IPS-15b (cell line): ENCODE measurements around the gene KRT4.

Source experiments
- H3K27me3 ChIP-seq: one replicate; pipeline ENCODE4 v1.6.1; 2013; ENCODE audit warnings: low read length; ENCODE audit not compliant: control insufficient read depth, insufficient read depth
- H3K36me3 ChIP-seq: one replicate; pipeline ENCODE4 v1.6.1; 2013; ENCODE audit warnings: low read length; ENCODE audit not compliant: control insufficient read depth, insufficient read depth
- H3K4me1 ChIP-seq: one replicate; pipeline ENCODE4 v1.6.1; 2013; ENCODE audit warnings: mild to moderate bottlenecking, low read length; ENCODE audit not compliant: control insufficient read depth, insufficient read depth
- H3K4me3 ChIP-seq: one replicate; pipeline ENCODE4 v1.5.1; 2013; ENCODE audit warnings: low read depth, low read length
- H3K9ac ChIP-seq: one replicate; pipeline ENCODE4 v1.6.1; 2013; ENCODE audit warnings: low read depth, mild to moderate bottlenecking, low read length
- H3K9me3 ChIP-seq: one replicate; pipeline ENCODE4 v1.6.1; 2013; ENCODE audit warnings: mild to moderate bottlenecking, low read length; ENCODE audit not compliant: control insufficient read depth, insufficient read depth

KRT4 gene

GRCh38 chr12:52847335-52848102, 33.6 kb upstream of the KRT4 start:
- Histone ChIP-seq H3K4me3 (no peak overlapping the region), H3K9me3 (no peaks in the 10 kb centered on the region), H3K9ac (no peak overlapping the region), H3K4me1 (no peaks in the 10 kb centered on the region), H3K27me3 (no peaks in the 10 kb centered on the region), H3K36me3 (no peaks in the 10 kb centered on the region)

- Histone ChIP-seq H3K4me3 (no peak overlapping the region), H3K27me3 (no peaks in the 10 kb centered on the region), H3K36me3 (no peaks in the 10 kb centered on the region), H3K9me3 (no peaks in the 10 kb centered on the region), H3K4me1 (no peaks in the 10 kb centered on the region), H3K9ac (no peak overlapping the region)
These were observed 32.5 kb upstream of the KRT4 start for GRCh38 chr12:52846356-52846970.

- Histone ChIP-seq H3K9me3 (no peaks in the 10 kb centered on the region), H3K9ac (no peak overlapping the region), H3K36me3 (no peaks in the 10 kb centered on the region), H3K4me3 (no peak overlapping the region), H3K27me3 (no peaks in the 10 kb centered on the region), H3K4me1 (no peaks in the 10 kb centered on the region)
These were observed 32.0 kb upstream of the KRT4 start for GRCh38 chr12:52845946-52846345.

GRCh38 chr12:52844386-52844785, 30.5 kb upstream of the KRT4 start:
- Histone ChIP-seq H3K4me1 (no peaks in the 10 kb centered on the region), H3K9ac (no peak overlapping the region), H3K9me3 (no peaks in the 10 kb centered on the region), H3K36me3 (no peaks in the 10 kb centered on the region), H3K4me3 (no peak overlapping the region), H3K27me3 (no peaks in the 10 kb centered on the region)

GRCh38 chr12:52839436-52840105, 25.7 kb upstream of the KRT4 start:
- H3K4me3 ChIP-seq, result no peak overlapping the region
- H3K4me1 ChIP-seq, result no peaks in the 10 kb centered on the region
- H3K36me3 ChIP-seq, result no peaks in the 10 kb centered on the region
- no peaks in the 10 kb centered on the region for H3K27me3 ChIP-seq
- no peak overlapping the region for H3K9ac ChIP-seq
- H3K9me3 ChIP-seq, result no peaks in the 10 kb centered on the region

- no peak overlapping the region for H3K9ac ChIP-seq
- H3K4me1 ChIP-seq, result no peaks in the 10 kb centered on the region
- H3K27me3 ChIP-seq, result no peaks in the 10 kb centered on the region
- no peaks in the 10 kb centered on the region for H3K9me3 ChIP-seq
- no peaks in the 10 kb centered on the region for H3K36me3 ChIP-seq
- H3K4me3 ChIP-seq, result no peak overlapping the region
These were observed 24.9 kb upstream of the KRT4 start for GRCh38 chr12:52838609-52839435.

- Histone ChIP-seq H3K27me3 (no peaks in the 10 kb centered on the region), H3K4me1 (no peaks in the 10 kb centered on the region), H3K9me3 (no peaks in the 10 kb centered on the region), H3K9ac (no peak overlapping the region), H3K36me3 (no peaks in the 10 kb centered on the region), H3K4me3 (no peak overlapping the region)
These were observed 24.1 kb upstream of the KRT4 start for GRCh38 chr12:52837781-52838608.

GRCh38 chr12:52837413-52837741, 23.5 kb upstream of the KRT4 start:
- no peaks in the 10 kb centered on the region for H3K36me3 ChIP-seq
- H3K9me3 ChIP-seq, result no peaks in the 10 kb centered on the region
- H3K4me3 ChIP-seq, result no peak overlapping the region
- H3K27me3 ChIP-seq, result no peaks in the 10 kb centered on the region
- no peaks in the 10 kb centered on the region for H3K4me1 ChIP-seq
- H3K9ac ChIP-seq, result no peak overlapping the region

GRCh38 chr12:52836491-52837412, 22.8 kb upstream of the KRT4 start:
- Histone ChIP-seq H3K4me1 (no peaks in the 10 kb centered on the region), H3K36me3 (no peaks in the 10 kb centered on the region), H3K4me3 (no peak overlapping the region), H3K9ac (no peak overlapping the region), H3K27me3 (no peaks in the 10 kb centered on the region), H3K9me3 (no peaks in the 10 kb centered on the region)

- Histone ChIP-seq H3K36me3 (no peaks in the 10 kb centered on the region), H3K4me1 (no peaks in the 10 kb centered on the region), H3K9me3 (no peaks in the 10 kb centered on the region), H3K4me3 (no peak overlapping the region), H3K27me3 (no peaks in the 10 kb centered on the region), H3K9ac (no peak overlapping the region)
These were observed 22.1 kb upstream of the KRT4 start for GRCh38 chr12:52836042-52836466.
